ENCODE data around the gene CISH. TPM values are rescaled to one million over a fixed set of nuclear protein-coding genes. Genes with fewer than 3 reads are reported as not detected.

The CISH gene
- total and polyA plus RNA-seq, 10 of the 15 experiments (the other 5 are each of a cell fraction or from before 2014, with no cell fraction given) = 0.21 to 4.4 (median 1.8) TPM

GRCh38 chr3:50599115-50599715, 12.4 kb downstream of the CISH start:
- Histone ChIP-seq H3K9me3 (replicated peaks; ENCODE audit: control insufficient read depth, insufficient read depth, low read length) (no peaks in the 10 kb centered on the region), H3K4me1 (ENCODE audit: control insufficient read depth, insufficient read depth, low read length) (peaks cover 14% of the 10 kb centered on the region), H3K9ac (ENCODE audit: control insufficient read depth, insufficient read depth, low read length) (no peak overlapping the region), H2AFZ (ENCODE audit: control insufficient read depth, low read depth, low read length) (no peak overlapping the region), H3K27me3 (replicated peaks in 1 of 2; ENCODE audit: control insufficient read depth in 2 of 2, insufficient read depth in 2 of 2, low read length in 1 of 2) (no peaks in the 10 kb centered on the region), H3K4me2 (ENCODE audit: control insufficient read depth, insufficient read depth) (no peak overlapping the region), H3K27ac (ENCODE audit: control insufficient read depth, insufficient read depth) (no peak overlapping the region), H4K20me1 (ENCODE audit: control insufficient read depth, insufficient read depth) (no peaks in the 10 kb centered on the region), H3K36me3 (ENCODE audit: control insufficient read depth in 2 of 2, insufficient read depth in 2 of 2, low read length in 1 of 2) (no peaks in the 10 kb centered on the region), H3K79me2 (ENCODE audit: control insufficient read depth, insufficient read depth, low read length) (no peaks in the 10 kb centered on the region), H3K4me3 (no peak overlapping the region)
- DNase-seq (ENCODE audit: low read depth, low spot score) = no peak
- ChIA-PET POLR2A (interaction anchor here (2.3 to 7.6 kb wide), 2 partner anchors 9 to 12 kb away, joined by 6 to 65 read pairs; partner anchors contain the start of gene CISH), SMC1A (ENCODE audit: uncharacterized antibody, unreplicated experiment) (interaction anchor here (1.0 to 1.1 kb wide), 3 partner anchors 9 to 13 kb away, joined by 4 to 5 read pairs (median 4); partner anchors contain the start of gene CISH), RAD21 (ENCODE audit: unreplicated experiment) (interaction anchor here (1.4 to 1.7 kb wide), 2 partner anchors 9 to 13 kb away, joined by 4 to 9 read pairs; partner anchors contain the start of gene CISH), CTCF (interaction anchor here (1.2 to 4.8 kb wide), 5 partner anchors 8 to 1374 kb away, joined by 3 to 42 read pairs (median 4); partner anchors contain the start of genes ABHD14B and HEMK1)
- intact Hi-C loops (cut with micrococcal nuclease; ENCODE audit: unreplicated experiment) = no loop called here
- ATAC-seq = no peak
- no TSS peak for BruUV-seq (replicated peaks)
- in situ Hi-C loops (cut with MboI) = no loop called here
- 41% methylated on average over 6 of the region's 6 CpGs for WGBS (ENCODE audit: insufficient coverage, insufficient replicate concordance, low lambda C conversion rate, missing lambda C conversion rate)
- no peak for FAIRE-seq
- peak; percentile 21 for TF ChIP-seq USF1 (IDR thresholded peaks at IDR 0.05; ENCODE audit: borderline replicate concordance, extremely low read length, insufficient read depth, low read depth, low read length)
- TF ChIP-seq ZNF592 (IDR thresholded peaks at IDR 0.05) = no peak

All from GM12878 (cell line).